DND-41 (cell line): ENCODE data around the gene WDR18.

Experiments
- CTCF ChIP-seq: IDR thresholded peaks from 2 replicates; pipeline ENCODE4 v1.5.1; 2012; ENCODE audit warnings: borderline replicate concordance, low read length, moderate library complexity, mild to moderate bottlenecking; ENCODE audit not compliant: poor library complexity, severe bottlenecking; ENCODE audit errors: extremely low read depth
- EZH2 ChIP-seq: IDR thresholded peaks from 3 replicates; pipeline ENCODE4 v1.6.1; 2012; ENCODE audit warnings: borderline replicate concordance, low read depth, mild to moderate bottlenecking, moderate library complexity, low read length, inconsistent platforms; ENCODE audit not compliant: severe bottlenecking

DNA sequence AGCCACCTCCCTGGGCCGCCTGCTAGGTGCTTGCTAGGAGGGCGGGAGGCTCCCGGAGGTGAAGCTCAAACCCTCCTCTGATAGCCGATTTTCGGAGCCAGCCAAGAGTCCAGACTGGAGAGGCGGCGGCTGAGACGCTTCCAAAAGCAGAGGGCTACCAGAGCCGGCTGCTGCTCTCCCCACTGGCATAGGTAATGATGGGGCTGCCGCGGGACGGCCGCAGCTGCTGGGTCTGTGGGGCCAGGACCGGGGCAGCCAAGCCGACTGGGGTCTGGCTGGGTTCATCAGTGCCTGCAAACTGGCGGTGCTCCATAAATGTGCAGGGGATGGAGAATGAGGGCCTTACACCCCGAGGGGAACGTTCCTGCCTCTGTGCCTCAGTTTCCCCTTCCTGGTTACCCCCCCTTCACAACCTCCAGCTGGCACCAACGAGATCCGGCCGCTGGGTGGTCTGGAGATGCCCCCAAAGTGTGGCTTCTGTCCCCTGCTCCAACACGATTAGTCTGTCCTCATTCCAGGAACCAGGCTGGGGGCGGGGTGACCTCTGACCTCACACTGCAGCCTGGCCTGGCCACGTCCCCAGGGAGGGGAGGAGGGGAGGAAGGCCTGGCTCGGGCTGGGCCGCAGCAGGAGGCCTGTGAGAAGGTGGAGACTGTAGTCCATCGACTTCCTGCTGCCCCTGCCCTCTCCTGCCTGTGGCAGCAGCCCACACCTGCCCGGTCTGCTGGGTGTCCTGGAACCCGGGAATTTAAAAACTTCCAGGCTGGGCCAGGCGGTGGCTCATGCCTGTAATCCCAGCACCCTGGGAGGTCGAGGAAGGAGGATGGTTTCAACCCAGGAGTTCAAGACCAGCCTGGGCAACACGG is 3.8 kb upstream of the WDR18 start:
- TF ChIP-seq CTCF (no peak), EZH2 (no peak)
